Esophagus (tissue), 2 donors: Measurements from ENCODE around the gene SLCO6A1. TPM values are rescaled to one million over a fixed set of nuclear protein-coding genes. Genes with fewer than 3 reads are reported as not detected.

Experiments used
- H3K27ac ChIP-seq, 2 donors: one replicate each; pipeline ENCODE4 v1.5.1; 2013; ENCODE audit warnings: low read depth in 2 of 2, mild to moderate bottlenecking in 2 of 2, inconsistent platforms in 1 of 2, low read length in 1 of 2, moderate library complexity in 1 of 2
- H3K27me3 ChIP-seq, 2 donors: one replicate each; pipeline ENCODE4 v1.6.1; 2013; ENCODE audit warnings: low read length in 2 of 2, control low read depth in 1 of 2, mild to moderate bottlenecking in 1 of 2; ENCODE audit not compliant: insufficient read depth in 2 of 2, control insufficient read depth in 1 of 2
- H3K36me3 ChIP-seq, 2 donors: one replicate each; pipeline ENCODE4 v1.6.1; 2013; ENCODE audit warnings: low read length in 1 of 2; ENCODE audit not compliant: control insufficient read depth in 2 of 2, insufficient read depth in 2 of 2
- H3K4me1 ChIP-seq, 2 donors: one replicate each; pipeline ENCODE4 v1.6.1; 2013; ENCODE audit warnings: low read length in 1 of 2; ENCODE audit not compliant: control insufficient read depth in 2 of 2, insufficient read depth in 2 of 2
- H3K4me3 ChIP-seq, 2 donors: one replicate each; pipeline ENCODE4 v1.5.1; 2013; ENCODE audit warnings: low read length in 2 of 2, mild to moderate bottlenecking in 2 of 2, low read depth in 1 of 2, moderate library complexity in 1 of 2
- H3K9me3 ChIP-seq, 2 donors: one replicate each; pipeline ENCODE4 v1.6.1; 2013; ENCODE audit warnings: mild to moderate bottlenecking in 2 of 2, low read depth in 1 of 2, low read length in 1 of 2, moderate library complexity in 1 of 2; ENCODE audit not compliant: control insufficient read depth in 2 of 2, insufficient read depth in 1 of 2
- WGBS, 2 donors: extraction: QIAGEN DNeasy Blood & Tissue Kit; methylation state at CpG; one replicate each; pipeline ENCODE4 v1.1.7; 2013; 5-methylcytosine and 5-hydroxymethylcytosine counted together
- polyA plus RNA-seq, 2 donors: library from polyadenylated mRNA; stranded (reverse); fragments of 200-250 nt; gene quantifications; one replicate each; pipeline ENCODE4 v1.2.3, GENCODE V29; 2013
- donor health status: healthy with polysubstance abuse.
- donor health status: Bipolar disorder and iron deficiency.

SLCO6A1 gene
- polyA plus RNA-seq, 2 donors = 0.39 TPM; not detected in 1

GRCh38 chr5:102380174-102380573 is 118.6 kb downstream of the SLCO6A1 start:
- H3K27ac ChIP-seq = no peak overlapping the region
- no peak overlapping the region for H3K4me3 ChIP-seq
- H3K36me3 ChIP-seq = no peaks in the 10 kb centered on the region
- no peaks in the 10 kb centered on the region for H3K4me1 ChIP-seq
- no peaks in the 10 kb centered on the region for H3K9me3 ChIP-seq
- H3K27me3 ChIP-seq = no peaks in the 10 kb centered on the region

- WGBS, 2 donors = 53 to 54% methylated on average over 2 of the region's 2 CpGs
- H3K4me3 ChIP-seq = no peak overlapping the region
- no peaks in the 10 kb centered on the region for H3K9me3 ChIP-seq
Measured at GRCh38 chr5:102375876-102376275, 122.9 kb downstream of the SLCO6A1 start.

GRCh38 chr5:102375272-102375671 is 123.5 kb downstream of the SLCO6A1 start:
- no peak overlapping the region for H3K27ac ChIP-seq
- 27 to 33% methylated on average over 1 of the region's 1 CpG for WGBS, 2 donors
- no peaks in the 10 kb centered on the region for H3K4me1 ChIP-seq
- H3K9me3 ChIP-seq = no peaks in the 10 kb centered on the region
- no peak overlapping the region for H3K4me3 ChIP-seq
- no peaks in the 10 kb centered on the region for H3K27me3 ChIP-seq
- H3K36me3 ChIP-seq = no peaks in the 10 kb centered on the region

More at GRCh38 chr5:102375876-102376275, 122.9 kb downstream of the SLCO6A1 start:
- Histone ChIP-seq H3K27me3 (no peaks in the 10 kb centered on the region), H3K4me1 (no peaks in the 10 kb centered on the region), H3K36me3 (no peaks in the 10 kb centered on the region), H3K27ac (no peak overlapping the region)

GRCh38 chr5:102368392-102368791 is 130.4 kb downstream of the SLCO6A1 start:
- Histone ChIP-seq H3K27ac (no peak overlapping the region), H3K9me3 (peaks cover under 1% of the 10 kb centered on the region in 2 donors), H3K36me3 (no peaks in the 10 kb centered on the region), H3K27me3 (no peaks in the 10 kb centered on the region), H3K4me1 (no peaks in the 10 kb centered on the region), H3K4me3 (no peak overlapping the region)

- WGBS, 2 donors = 43 to 51% methylated on average over 2 of the region's 2 CpGs
Measured at GRCh38 chr5:102341681-102342288, 157.0 kb downstream of the SLCO6A1 start.

GRCh38 chr5:102324714-102325113 is 174.1 kb downstream of the SLCO6A1 start:
- no peaks in the 10 kb centered on the region for H3K4me1 ChIP-seq
- H3K27me3 ChIP-seq = no peaks in the 10 kb centered on the region
- H3K27ac ChIP-seq = no peak overlapping the region
- H3K9me3 ChIP-seq = peaks cover 0 to 2% of the 10 kb centered on the region in 2 donors
- WGBS, 2 donors = 54 to 64% methylated on average over 2 of the region's 2 CpGs
- H3K4me3 ChIP-seq = no peak overlapping the region
- no peaks in the 10 kb centered on the region for H3K36me3 ChIP-seq

More at GRCh38 chr5:102341681-102342288, 157.0 kb downstream of the SLCO6A1 start:
- H3K9me3 ChIP-seq = peaks cover 0 to 4% of the 10 kb centered on the region in 2 donors
- H3K36me3 ChIP-seq = no peaks in the 10 kb centered on the region
- no peak overlapping the region for H3K27ac ChIP-seq
- no peaks in the 10 kb centered on the region for H3K4me1 ChIP-seq
- H3K27me3 ChIP-seq = no peaks in the 10 kb centered on the region
- H3K4me3 ChIP-seq = no peak overlapping the region

Other genes with a start within 250 kb of the SLCO6A1 start
- gene SLCO4C1, start 202.7 kb downstream of the SLCO6A1 start, polyA plus RNA-seq = under 1 TPM in 1 of 2 donors, not detected in 1; 0.04 TPM